Activated CD4-positive, alpha-beta memory T cell treated with anti-CD3 and anti-CD28 coated beads, Interleukin-2, amount 10 ng/mL, durations not matched to agents 7 days and 5 days (primary cell): Measurements from ENCODE around the gene SBF1. TPM values are rescaled to one million over a fixed set of nuclear protein-coding genes. Genes with fewer than 3 reads are reported as not detected.
A peak's percentile ranks its signal among the peaks of the same experiment; 100 is the strongest.

Source experiments
- CTCF ChIA-PET: fragments of 350-600 bp; sonication (Branson Sonifier 250); formaldehyde crosslinking; loops from one replicate; lab custom pipeline; 2021; ENCODE audit warnings: antibody characterized with exemption, inconsistent platforms; lab: Charles Lee
- POLR2A ChIA-PET: fragments of 350-600 bp; sonication (Branson Sonifier 250); formaldehyde crosslinking; loops from one replicate; lab custom pipeline; 2021; ENCODE audit warnings: antibody characterized with exemption; lab: Charles Lee
- DNase-seq: peaks from one replicate; pipeline ENCODE4 v3.0.0-alpha.2; 2020
- H3K27ac Mint-ChIP-seq: one replicate; pipeline ENCODE4 v1.8.0; 2021; ENCODE audit warnings: mild to moderate bottlenecking, mixed read lengths
- H3K27me3 Mint-ChIP-seq: one replicate; pipeline ENCODE4 v1.8.0; 2021; ENCODE audit warnings: mixed read lengths
- H3K36me3 Mint-ChIP-seq: one replicate; pipeline ENCODE4 v1.8.0; 2021; ENCODE audit warnings: low read depth, mixed read lengths
- H3K4me1 Mint-ChIP-seq: one replicate; pipeline ENCODE4 v1.8.0; 2021; ENCODE audit warnings: mixed read lengths
- H3K4me3 Mint-ChIP-seq: one replicate; pipeline ENCODE4 v1.8.0; 2021; ENCODE audit warnings: mild to moderate bottlenecking, mixed read lengths
- H3K9me3 Mint-ChIP-seq: one replicate; pipeline ENCODE4 v1.8.0; 2021; ENCODE audit warnings: mixed read lengths
- total RNA-seq, 2 experiments: library from RNA; stranded (reverse); gene quantifications; one replicate each; pipeline ENCODE4 v1.2.3, GENCODE V29; 2021

SBF1 gene
- total RNA-seq, 2 experiments from 2014 or later = 181 to 196 TPM

- Mint-ChIP-seq H3K4me1 (peaks cover 9% of the 10 kb centered on the region), H3K4me3 (no peak overlapping the region), H3K36me3 (no peaks in the 10 kb centered on the region), H3K9me3 (no peaks in the 10 kb centered on the region), H3K27ac (no peak overlapping the region), H3K27me3 (peaks cover 1% of the 10 kb centered on the region)
- POLR2A ChIA-PET = no interaction called here
- no peak for DNase-seq
- CTCF ChIA-PET = no interaction called here
Observed at GRCh38 chr22:50488006-50488677, 13.3 kb upstream of the SBF1 start.

- H3K4me1 Mint-ChIP-seq = peaks cover 9% of the 10 kb centered on the region
- peaks cover 1% of the 10 kb centered on the region for H3K27me3 Mint-ChIP-seq
- no peak overlapping the region for H3K27ac Mint-ChIP-seq
- POLR2A ChIA-PET = no interaction called here
- CTCF ChIA-PET = no interaction called here
- H3K4me3 Mint-ChIP-seq = no peak overlapping the region
- DNase-seq = no peak
- H3K9me3 Mint-ChIP-seq = no peaks in the 10 kb centered on the region
- H3K36me3 Mint-ChIP-seq = no peaks in the 10 kb centered on the region
Observed at GRCh38 chr22:50487290-50488005, 12.6 kb upstream of the SBF1 start.

GRCh38 chr22:50486561-50487289 is 11.9 kb upstream of the SBF1 start, which contains the start of gene MIOX:
TSS of gene MIOX (plus strand) at chr22:50486859. CDS start at chr22:50486898, 39 bp downstream.
- H3K27ac Mint-ChIP-seq = no peak within 1 kb of the TSS
- no peak within 1 kb of the TSS for H3K4me3 Mint-ChIP-seq
- CTCF ChIA-PET = no interaction called here
- peaks cover 9% of the 10 kb centered on the region for H3K4me1 Mint-ChIP-seq
- POLR2A ChIA-PET = no interaction called here
- H3K9me3 Mint-ChIP-seq = no peaks in the 10 kb centered on the region
- peaks cover 1% of the 10 kb centered on the region for H3K27me3 Mint-ChIP-seq
- no peaks in the 10 kb centered on the region for H3K36me3 Mint-ChIP-seq
- DNase-seq = no peak

GRCh38 chr22:50485221-50486131 is 10.6 kb upstream of the SBF1 start:
- Mint-ChIP-seq H3K9me3 (no peaks in the 10 kb centered on the region), H3K36me3 (no peaks in the 10 kb centered on the region), H3K27me3 (no peaks in the 10 kb centered on the region), H3K4me3 (no peak overlapping the region), H3K4me1 (peaks cover 3% of the 10 kb centered on the region), H3K27ac (no peak overlapping the region)
- no peak for DNase-seq
- CTCF ChIA-PET = interaction anchor here (1.7 kb wide), 1 partner anchor 12 kb away, joined by 5 read pairs; no protein-coding TSS in a partner anchor
- POLR2A ChIA-PET = interaction anchor here (1.5 kb wide), 1 partner anchor 12 kb away, joined by 4 read pairs; no protein-coding TSS in a partner anchor

GRCh38 chr22:50483977-50484853 is 9.4 kb upstream of the SBF1 start:
- H3K4me3 Mint-ChIP-seq = no peak overlapping the region
- peaks cover 4% of the 10 kb centered on the region for H3K4me1 Mint-ChIP-seq
- peaks cover 9% of the 10 kb centered on the region for H3K27me3 Mint-ChIP-seq
- POLR2A ChIA-PET = interaction anchor here (1.5 kb wide), 1 partner anchor 11 kb away, joined by 4 read pairs; no protein-coding TSS in a partner anchor
- no peaks in the 10 kb centered on the region for H3K9me3 Mint-ChIP-seq
- H3K27ac Mint-ChIP-seq = no peak overlapping the region
- no peak for DNase-seq
- H3K36me3 Mint-ChIP-seq = no peaks in the 10 kb centered on the region
- CTCF ChIA-PET = interaction anchor here (0.6 to 1.7 kb wide), 2 partner anchors 14 to 109 kb away, joined by 3 to 5 read pairs; no protein-coding TSS in a partner anchor

GRCh38 chr22:50483556-50483955 is 8.7 kb upstream of the SBF1 start:
- H3K4me3 Mint-ChIP-seq = no peak overlapping the region
- DNase-seq = no peak
- CTCF ChIA-PET = interaction anchor here (1.3 kb wide), 1 partner anchor 138 kb away, joined by 3 read pairs; no protein-coding TSS in a partner anchor
- no peaks in the 10 kb centered on the region for H3K9me3 Mint-ChIP-seq
- POLR2A ChIA-PET = interaction anchor here (1.5 kb wide), 1 partner anchor 10 kb away, joined by 4 read pairs; no protein-coding TSS in a partner anchor
- H3K27ac Mint-ChIP-seq = no peak overlapping the region
- peaks cover 9% of the 10 kb centered on the region for H3K27me3 Mint-ChIP-seq
- H3K36me3 Mint-ChIP-seq = no peaks in the 10 kb centered on the region
- H3K4me1 Mint-ChIP-seq = peaks cover 4% of the 10 kb centered on the region

GRCh38 chr22:50483106-50483505 is 8.3 kb upstream of the SBF1 start:
- H3K27me3 Mint-ChIP-seq = peaks cover 9% of the 10 kb centered on the region
- CTCF ChIA-PET = interaction anchor here (1.2 to 1.3 kb wide), 2 partner anchors 42 to 139 kb away, joined by 3 read pairs; partner anchors contain the start of gene SCO2
- no peaks in the 10 kb centered on the region for H3K9me3 Mint-ChIP-seq
- POLR2A ChIA-PET = interaction anchor here (1.8 kb wide), 1 partner anchor 10 kb away, joined by 6 read pairs; no protein-coding TSS in a partner anchor
- peaks cover 4% of the 10 kb centered on the region for H3K4me1 Mint-ChIP-seq
- peak overlapping the region; percentile 24 for H3K4me3 Mint-ChIP-seq
- no peak overlapping the region for H3K27ac Mint-ChIP-seq
- no peaks in the 10 kb centered on the region for H3K36me3 Mint-ChIP-seq
- DNase-seq = no peak

GRCh38 chr22:50482107-50483074 is 7.6 kb upstream of the SBF1 start:
- POLR2A ChIA-PET = interaction anchor here (1.0 to 2.2 kb wide), 4 partner anchors 9 to 50 kb away, joined by 3 to 7 read pairs (median 5); partner anchors contain the start of gene SCO2
- no peaks in the 10 kb centered on the region for H3K9me3 Mint-ChIP-seq
- H3K36me3 Mint-ChIP-seq = no peaks in the 10 kb centered on the region
- no peak overlapping the region for H3K27ac Mint-ChIP-seq
- H3K4me3 Mint-ChIP-seq = peak overlapping the region; percentile 76
- DNase-seq = no peak
- H3K27me3 Mint-ChIP-seq = peaks cover 9% of the 10 kb centered on the region
- peaks cover 4% of the 10 kb centered on the region for H3K4me1 Mint-ChIP-seq
- CTCF ChIA-PET = interaction anchor here (1.2 to 1.3 kb wide), 2 partner anchors 43 to 139 kb away, joined by 3 read pairs; partner anchors contain the start of gene SCO2

GRCh38 chr22:50481440-50482106 is 6.7 kb upstream of the SBF1 start, which contains the start of gene ADM2:
TSS of gene ADM2 (plus strand) at chr22:50481543. CDS start at chr22:50481848, 305 bp downstream.
- peak; percentile 75 for DNase-seq
- peaks cover 8% of the 10 kb centered on the region for H3K4me1 Mint-ChIP-seq
- H3K27me3 Mint-ChIP-seq = peaks cover 9% of the 10 kb centered on the region
- no peaks in the 10 kb centered on the region for H3K36me3 Mint-ChIP-seq
- H3K4me3 Mint-ChIP-seq = peak within 1 kb of the TSS; percentile 76
- H3K27ac Mint-ChIP-seq = no peak within 1 kb of the TSS
- ChIA-PET CTCF (no interaction called here), POLR2A (interaction anchor here (0.6 to 2.2 kb wide), 5 partner anchors 8 to 50 kb away, joined by 3 to 7 read pairs (median 6); partner anchors contain the start of gene SCO2)
- no peaks in the 10 kb centered on the region for H3K9me3 Mint-ChIP-seq

GRCh38 chr22:50481045-50481439 is 6.2 kb upstream of the SBF1 start:
- no peak overlapping the region for H3K27ac Mint-ChIP-seq
- H3K4me3 Mint-ChIP-seq = peak overlapping the region; percentile 65
- ChIA-PET CTCF (interaction anchor here (0.6 kb wide), 1 partner anchor 135 kb away, joined by 3 read pairs; no protein-coding TSS in a partner anchor), POLR2A (interaction anchor here (0.6 to 2.2 kb wide), 6 partner anchors 11 to 51 kb away, joined by 3 to 7 read pairs (median 4); partner anchors contain the start of genes LMF2, NCAPH2 and SCO2)
- peaks cover 9% of the 10 kb centered on the region for H3K27me3 Mint-ChIP-seq
- no peaks in the 10 kb centered on the region for H3K36me3 Mint-ChIP-seq
- no peak for DNase-seq
- H3K4me1 Mint-ChIP-seq = peaks cover 8% of the 10 kb centered on the region
- H3K9me3 Mint-ChIP-seq = no peaks in the 10 kb centered on the region
